ENCODE measurements around the gene STARD7.

STARD7 gene

DNA sequence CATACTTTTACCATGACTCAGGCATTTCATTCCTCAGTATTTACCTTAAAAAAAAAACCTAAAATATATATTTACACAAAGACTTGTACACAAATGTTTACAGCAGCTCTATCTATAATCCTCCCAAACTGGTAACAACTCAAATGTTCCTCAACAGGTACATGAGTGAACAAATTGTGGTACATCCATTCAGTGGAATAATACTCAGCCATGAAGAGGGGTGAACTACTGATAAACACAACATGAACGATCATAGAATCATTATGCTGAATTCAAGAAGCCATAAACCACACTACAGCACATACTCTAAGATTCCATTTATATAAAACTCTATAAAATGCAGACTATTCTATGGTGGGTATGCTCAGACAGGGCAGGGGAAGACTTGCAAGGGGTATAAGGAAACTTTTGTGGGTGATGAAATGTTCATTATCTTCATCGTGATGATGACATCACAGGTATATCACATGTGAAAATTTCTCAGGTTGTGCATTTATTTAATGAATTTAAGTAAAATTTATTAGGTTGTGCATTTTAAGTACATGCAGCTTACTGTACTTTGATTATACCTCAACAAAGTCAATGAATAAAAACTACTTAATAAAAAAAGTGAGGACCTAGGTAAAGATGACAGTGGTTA lies 38.6 kb downstream of the STARD7 start:
- DNase-seq, result no peak
- TF ChIP-seq, protein P1, sequence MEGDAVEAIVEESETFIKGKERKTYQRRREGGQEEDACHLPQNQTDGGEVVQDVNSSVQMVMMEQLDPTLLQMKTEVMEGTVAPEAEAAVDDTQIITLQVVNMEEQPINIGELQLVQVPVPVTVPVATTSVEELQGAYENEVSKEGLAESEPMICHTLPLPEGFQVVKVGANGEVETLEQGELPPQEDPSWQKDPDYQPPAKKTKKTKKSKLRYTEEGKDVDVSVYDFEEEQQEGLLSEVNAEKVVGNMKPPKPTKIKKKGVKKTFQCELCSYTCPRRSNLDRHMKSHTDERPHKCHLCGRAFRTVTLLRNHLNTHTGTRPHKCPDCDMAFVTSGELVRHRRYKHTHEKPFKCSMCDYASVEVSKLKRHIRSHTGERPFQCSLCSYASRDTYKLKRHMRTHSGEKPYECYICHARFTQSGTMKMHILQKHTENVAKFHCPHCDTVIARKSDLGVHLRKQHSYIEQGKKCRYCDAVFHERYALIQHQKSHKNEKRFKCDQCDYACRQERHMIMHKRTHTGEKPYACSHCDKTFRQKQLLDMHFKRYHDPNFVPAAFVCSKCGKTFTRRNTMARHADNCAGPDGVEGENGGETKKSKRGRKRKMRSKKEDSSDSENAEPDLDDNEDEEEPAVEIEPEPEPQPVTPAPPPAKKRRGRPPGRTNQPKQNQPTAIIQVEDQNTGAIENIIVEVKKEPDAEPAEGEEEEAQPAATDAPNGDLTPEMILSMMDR (IDR thresholded peaks at IDR 0.05; ENCODE audit: low read depth, low read length), result no peak
- Histone ChIP-seq H3K4me1 (peaks cover 3% of the 10 kb centered on the region; the same call in 1 of the 2 replicates), H3K9me3 (no peaks in the 10 kb centered on the region), H3K27me3 (no peaks in the 10 kb centered on the region), H3K36me3 (no peaks in the 10 kb centered on the region), H3K4me3 (ENCODE audit: low read depth, low read length) (no peak overlapping the region)

DNA sequence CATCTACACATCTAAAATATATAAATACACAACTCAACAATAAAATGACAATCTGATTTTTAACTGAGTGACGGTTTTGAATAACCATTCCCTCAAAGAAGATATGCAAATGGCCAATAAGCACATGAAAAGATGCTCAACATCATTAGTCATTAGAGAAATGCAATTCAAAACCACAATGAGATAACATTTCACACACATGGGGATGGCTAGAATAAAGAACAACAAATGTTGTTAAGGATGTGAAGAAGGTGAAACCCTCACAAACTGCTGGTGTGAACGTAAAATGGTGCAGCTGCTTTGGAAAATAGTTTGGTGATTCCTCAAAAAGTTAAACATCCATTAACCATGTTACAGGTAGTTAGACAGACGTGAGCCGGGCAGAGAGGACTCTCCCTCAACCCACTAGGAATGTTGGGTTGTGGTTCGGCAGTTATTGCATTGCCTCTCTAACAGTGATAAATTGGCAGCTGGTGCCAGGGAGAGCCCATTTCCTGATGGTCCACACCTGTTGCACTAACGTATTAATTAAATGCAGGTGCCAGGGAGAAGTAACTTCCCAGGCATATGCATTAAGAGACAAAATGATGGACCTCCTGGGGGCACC lies 41.1 kb downstream of the STARD7 start:
- Histone ChIP-seq H3K9me3 (no peaks in the 10 kb centered on the region), H3K27me3 (no peaks in the 10 kb centered on the region), H3K4me1 (no peaks in the 10 kb centered on the region), H3K4me3 (ENCODE audit: low read depth, low read length) (no peak overlapping the region), H3K36me3 (no peaks in the 10 kb centered on the region)
- TF ChIP-seq, protein P1 (IDR thresholded peaks at IDR 0.05; ENCODE audit: low read depth, low read length), result no peak
- DNase-seq, result no peak

DNA sequence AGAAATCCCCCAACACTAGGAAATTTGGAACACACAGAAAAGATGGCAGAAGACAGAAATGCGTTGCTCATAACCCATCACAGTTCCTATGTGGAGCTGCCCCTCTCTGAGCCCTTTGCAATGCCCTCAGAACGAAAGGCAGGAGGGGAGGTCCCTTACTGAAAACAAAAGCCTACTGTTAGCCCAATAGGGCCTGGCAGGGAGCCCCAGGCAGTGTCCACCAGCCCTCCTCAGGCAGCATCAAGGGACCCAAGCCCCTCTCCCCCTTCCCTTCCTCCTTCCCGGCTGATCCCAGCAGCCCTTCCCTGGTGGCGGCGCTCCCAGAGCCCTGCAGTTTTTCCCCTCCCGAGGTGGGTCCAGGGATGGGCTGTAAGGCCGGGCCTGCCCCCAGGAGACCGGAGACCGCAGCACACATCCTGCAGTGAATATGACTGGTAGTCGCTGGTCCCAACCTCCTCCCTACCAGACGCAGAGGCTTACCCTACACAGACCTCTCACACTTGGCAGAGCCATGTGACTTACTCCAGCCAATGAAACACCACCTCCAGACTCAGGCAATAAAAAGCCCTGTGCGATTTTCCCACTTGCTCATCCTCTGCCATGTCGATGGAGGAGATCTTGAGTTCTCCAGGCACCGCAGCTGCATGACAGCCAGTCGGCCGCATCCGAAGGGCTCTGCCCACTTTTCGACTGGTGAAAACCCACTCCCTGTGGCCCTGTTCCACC lies 44.0 kb downstream of the STARD7 start:
- Histone ChIP-seq H3K9me3 (no peaks in the 10 kb centered on the region), H3K4me1 (no peaks in the 10 kb centered on the region), H3K4me3 (ENCODE audit: low read depth, low read length) (peak overlapping the region; percentile 11; the same call in 1 of the 2 replicates), H3K27me3 (no peaks in the 10 kb centered on the region), H3K36me3 (no peaks in the 10 kb centered on the region)
- peak; percentile 83 for DNase-seq
- TF ChIP-seq, protein P1 (IDR thresholded peaks at IDR 0.05; ENCODE audit: low read depth, low read length), result peak; percentile 33

DNA sequence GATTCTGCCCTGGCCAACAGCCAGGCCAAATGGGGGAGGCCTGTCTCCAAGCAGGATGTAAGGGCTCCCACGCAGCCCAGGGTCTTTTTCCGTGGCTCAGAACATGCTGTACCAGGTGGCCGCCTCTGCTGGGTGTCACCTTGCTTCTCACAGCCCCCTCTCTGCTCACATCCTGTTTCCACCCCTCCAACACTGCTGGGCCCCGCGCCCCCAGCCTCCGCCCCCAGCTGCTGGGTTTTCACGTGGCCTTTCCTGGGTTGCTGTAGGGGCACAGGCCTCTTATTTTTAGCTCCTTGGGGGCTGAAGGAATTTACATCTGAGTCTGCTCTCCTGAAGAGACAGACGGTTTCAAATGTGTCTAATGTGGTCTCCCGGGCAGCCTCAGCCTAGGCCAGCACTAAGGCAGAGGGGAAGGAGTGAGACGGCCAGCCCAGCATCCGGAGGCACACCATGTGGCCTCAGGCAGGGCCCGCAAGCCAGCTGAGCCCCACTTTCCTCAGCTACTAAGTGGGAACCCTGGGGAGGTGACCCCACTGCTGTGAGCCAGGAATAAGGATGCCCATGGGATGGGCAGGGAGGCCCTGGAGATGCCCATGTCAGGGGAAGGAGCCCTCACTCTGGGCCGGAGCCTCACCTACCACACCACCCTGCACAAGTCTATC lies 44.7 kb downstream of the STARD7 start:
- H3K27me3 ChIP-seq, result no peaks in the 10 kb centered on the region
- H3K9me3 ChIP-seq, result no peaks in the 10 kb centered on the region
- no peaks in the 10 kb centered on the region for H3K4me1 ChIP-seq
- no peak for DNase-seq
- no peaks in the 10 kb centered on the region for H3K36me3 ChIP-seq
- TF ChIP-seq, protein P1 (IDR thresholded peaks at IDR 0.05; ENCODE audit: low read depth, low read length), result no peak
- no peak overlapping the region for H3K4me3 ChIP-seq (ENCODE audit: low read depth, low read length)

DNA sequence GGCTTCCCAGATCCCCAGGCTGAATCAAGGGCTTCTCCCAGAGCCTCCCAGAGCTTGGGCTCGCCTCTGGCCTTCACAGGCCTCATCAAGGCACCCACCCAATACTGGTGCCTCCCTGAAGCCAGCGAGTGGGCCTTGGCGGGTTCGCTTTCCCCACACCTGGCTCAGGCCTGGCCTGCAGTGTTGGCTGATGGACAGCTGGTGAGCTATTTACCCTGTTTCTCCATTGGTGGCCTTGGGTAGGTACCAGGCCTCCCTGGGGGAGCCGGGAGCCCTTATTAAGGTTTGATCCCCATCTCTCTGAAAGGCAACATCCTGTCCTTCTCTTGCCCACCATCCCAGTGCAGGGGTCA lies 45.2 kb downstream of the STARD7 start:
- H3K4me3 ChIP-seq (ENCODE audit: low read depth, low read length), result no peak overlapping the region
- TF ChIP-seq, protein P1 (IDR thresholded peaks at IDR 0.05; ENCODE audit: low read depth, low read length), result no peak
- DNase-seq, result no peak
- H3K27me3 ChIP-seq, result no peaks in the 10 kb centered on the region
- no peaks in the 10 kb centered on the region for H3K4me1 ChIP-seq
- no peaks in the 10 kb centered on the region for H3K36me3 ChIP-seq
- H3K9me3 ChIP-seq, result no peaks in the 10 kb centered on the region
